ENCODE results near the gene AMMECR1L. TPM values are rescaled to one million over a fixed set of nuclear protein-coding genes. Genes with fewer than 3 reads are reported as not detected.
"Not testable (repeated sequence)": the region's sequence is repeated elsewhere in the genome, so short reads cannot be mapped to it uniquely, and the experiment has no call there.

AMMECR1L gene
- total RNA-seq, 2 donors from 2014 or later: 10.5 to 15.7 TPM

DNA sequence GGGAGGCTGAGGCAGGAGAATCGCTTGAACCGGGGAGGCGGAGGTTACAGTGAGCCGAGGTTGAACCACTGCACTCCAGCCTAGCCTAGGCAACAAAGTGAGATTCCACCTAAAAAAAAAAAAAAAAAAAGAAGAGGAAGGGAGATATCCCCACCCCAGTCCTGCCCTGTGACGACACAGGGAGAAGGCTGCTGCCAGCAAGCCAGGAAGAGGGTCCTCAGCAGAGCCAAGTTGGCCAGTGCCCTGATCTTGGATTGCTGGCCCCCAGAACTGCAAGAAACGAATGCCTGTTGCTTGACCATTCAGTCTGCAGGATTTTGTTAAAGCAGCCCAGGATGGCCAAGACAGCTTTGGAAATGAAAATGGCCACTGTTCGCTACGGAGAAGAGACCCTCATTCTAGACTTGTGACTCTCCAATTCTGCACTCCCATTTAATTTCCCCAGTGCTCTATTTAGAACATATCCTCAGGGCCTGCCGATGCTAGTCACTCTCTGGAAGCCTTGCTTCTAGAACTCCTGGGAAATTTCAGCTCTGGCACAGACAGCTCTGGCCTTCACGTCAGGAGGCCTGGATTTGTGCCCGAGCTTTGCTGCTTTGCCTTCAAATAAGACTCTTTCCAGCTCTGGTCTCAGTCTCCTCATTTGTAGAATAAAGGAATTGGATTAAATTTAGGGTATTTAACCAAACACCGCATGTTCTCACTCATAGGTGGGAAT, 15.7 kb upstream of the AMMECR1L start:
- H3K9ac ChIP-seq (ENCODE audit: low read depth in 2 of 2, low read length in 2 of 2): no peak overlapping the region
- no peak overlapping the region for H3K4me3 ChIP-seq
- H3K27ac ChIP-seq: no peak overlapping the region
- H3K36me3 ChIP-seq: no peaks in the 10 kb centered on the region
- H3K4me1 ChIP-seq: no peaks in the 10 kb centered on the region
- H3K9me3 ChIP-seq: no peaks in the 10 kb centered on the region
- no peak for TF ChIP-seq CTCF (IDR thresholded peaks at IDR 0.05)
- H3K27me3 ChIP-seq: no peaks in the 10 kb centered on the region
- peak; percentile 24 for DNase-seq
- intact Hi-C loops (cut with DNase I): no loop called here

DNA sequence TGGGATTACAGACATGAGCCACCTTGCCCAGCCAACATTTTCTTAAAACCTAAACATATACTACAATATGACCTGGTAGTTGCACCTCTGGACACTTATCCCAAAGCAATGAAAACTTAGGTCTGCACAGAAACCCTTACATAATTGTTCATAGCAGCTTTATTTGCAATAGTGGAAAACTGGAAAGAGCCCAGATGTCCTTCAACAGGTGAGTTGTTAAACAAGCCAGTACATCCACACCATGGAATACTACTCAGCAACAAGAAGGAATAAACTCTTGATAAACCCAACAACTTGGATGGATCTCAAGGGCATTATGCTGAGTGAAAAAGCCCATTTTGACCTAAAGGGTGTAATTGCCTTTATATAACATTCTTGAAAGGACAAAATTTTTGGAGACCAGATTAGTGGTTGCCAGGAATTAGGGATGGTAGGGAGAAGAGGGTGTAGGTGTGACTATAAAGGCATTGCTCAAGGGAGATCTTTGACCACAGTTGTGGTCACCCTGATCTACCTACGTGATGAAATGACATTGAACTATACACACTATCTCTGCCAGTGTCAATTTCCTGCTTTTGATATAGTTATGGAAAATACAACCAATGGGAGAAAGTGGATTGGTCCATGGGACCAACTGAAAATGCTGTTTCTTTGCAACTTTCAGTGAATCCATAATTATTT, 11.9 kb upstream of the AMMECR1L start:
- no peak overlapping the region for H3K27ac ChIP-seq
- no peaks in the 10 kb centered on the region for H3K9me3 ChIP-seq
- no peaks in the 10 kb centered on the region for H3K4me1 ChIP-seq
- H3K4me3 ChIP-seq: no peak overlapping the region
- H3K9ac ChIP-seq (ENCODE audit: low read depth in 2 of 2, low read length in 2 of 2): no peak overlapping the region
- no peak for TF ChIP-seq CTCF (IDR thresholded peaks at IDR 0.05)
- no peaks in the 10 kb centered on the region for H3K27me3 ChIP-seq
- DNase-seq: no peak
- H3K36me3 ChIP-seq: no peaks in the 10 kb centered on the region
- intact Hi-C loops (cut with DNase I): no loop called here

- TF ChIP-seq CTCF (IDR thresholded peaks at IDR 0.05): no peak
- Histone ChIP-seq H3K9ac (ENCODE audit: low read depth in 2 of 2, low read length in 2 of 2) (no peak overlapping the region), H3K9me3 (no peaks in the 10 kb centered on the region), H3K4me1 (no peaks in the 10 kb centered on the region), H3K27ac (no peak overlapping the region), H3K4me3 (no peak overlapping the region), H3K27me3 (no peaks in the 10 kb centered on the region), H3K36me3 (no peaks in the 10 kb centered on the region)
- no peak for DNase-seq
- intact Hi-C loops (cut with DNase I): no loop called here
Observed at GRCh38 chr2:127893494-127893893, 7.7 kb upstream of the AMMECR1L start.

- Histone ChIP-seq H3K9me3 (no peaks in the 10 kb centered on the region), H3K4me3 (no peak overlapping the region), H3K27me3 (no peaks in the 10 kb centered on the region), H3K36me3 (no peaks in the 10 kb centered on the region), H3K4me1 (no peaks in the 10 kb centered on the region), H3K27ac (no peak overlapping the region), H3K9ac (ENCODE audit: low read depth in 2 of 2, low read length in 2 of 2) (no peak overlapping the region)
- no peak for DNase-seq
- TF ChIP-seq CTCF (IDR thresholded peaks at IDR 0.05): no peak
- intact Hi-C loops (cut with DNase I): no loop called here
Observed at GRCh38 chr2:127893033-127893432, 7.3 kb upstream of the AMMECR1L start.

GRCh38 chr2:127891811-127892210, 6.1 kb upstream of the AMMECR1L start:
- Histone ChIP-seq H3K27ac (no peak overlapping the region), H3K9ac (ENCODE audit: low read depth in 2 of 2, low read length in 2 of 2) (no peak overlapping the region), H3K4me1 (peaks cover 3% of the 10 kb centered on the region), H3K9me3 (no peaks in the 10 kb centered on the region), H3K27me3 (no peaks in the 10 kb centered on the region), H3K4me3 (no peak overlapping the region), H3K36me3 (no peaks in the 10 kb centered on the region)
- intact Hi-C loops (cut with DNase I): no loop called here
- TF ChIP-seq CTCF (IDR thresholded peaks at IDR 0.05): no peak
- no peak for DNase-seq

- H3K36me3 ChIP-seq; H3K27ac ChIP-seq; intact Hi-C loops (cut with DNase I); H3K9me3 ChIP-seq; H3K9ac ChIP-seq (ENCODE audit: low read depth in 2 of 2, low read length in 2 of 2); DNase-seq; H3K4me3 ChIP-seq; H3K27me3 ChIP-seq; H3K4me1 ChIP-seq: not testable (repeated sequence)
Observed at GRCh38 chr2:127890756-127891155, 5.0 kb upstream of the AMMECR1L start.

Measured in colonic mucosa (tissue), 4 donors.